ENCODE results near the gene PPM1B. TPM values are rescaled to one million over a fixed set of nuclear protein-coding genes. Genes with fewer than 3 reads are reported as not detected.
"Not testable (repeated sequence)": the region's sequence is repeated elsewhere in the genome, so short reads cannot be mapped to it uniquely, and the experiment has no call there.

Gene PPM1B
- total RNA-seq, 2 experiments from 2014 or later, result 38.9 to 40.4 TPM

- not testable (repeated sequence) for H3K27ac Mint-ChIP-seq, H3K9me3 Mint-ChIP-seq, H3K27me3 Mint-ChIP-seq, DNase-seq
- Mint-ChIP-seq H3K36me3 (peaks cover 21% of the 10 kb centered on the region), H3K4me1 (peaks cover 54% of the 10 kb centered on the region), H3K4me3 (peak overlapping the region; percentile 96)
Observed at GRCh38 chr2:44171442-44171841, 2.8 kb downstream of the PPM1B start.

GRCh38 chr2:44172576-44172975, 3.9 kb downstream of the PPM1B start:
- peak overlapping the region; percentile 35 for H3K27ac Mint-ChIP-seq
- H3K36me3 Mint-ChIP-seq, result peaks cover 22% of the 10 kb centered on the region
- H3K4me3 Mint-ChIP-seq, result peak overlapping the region; percentile 4
- no peak for DNase-seq
- no peaks in the 10 kb centered on the region for H3K27me3 Mint-ChIP-seq
- H3K4me1 Mint-ChIP-seq, result peaks cover 54% of the 10 kb centered on the region
- no peaks in the 10 kb centered on the region for H3K9me3 Mint-ChIP-seq

DNA sequence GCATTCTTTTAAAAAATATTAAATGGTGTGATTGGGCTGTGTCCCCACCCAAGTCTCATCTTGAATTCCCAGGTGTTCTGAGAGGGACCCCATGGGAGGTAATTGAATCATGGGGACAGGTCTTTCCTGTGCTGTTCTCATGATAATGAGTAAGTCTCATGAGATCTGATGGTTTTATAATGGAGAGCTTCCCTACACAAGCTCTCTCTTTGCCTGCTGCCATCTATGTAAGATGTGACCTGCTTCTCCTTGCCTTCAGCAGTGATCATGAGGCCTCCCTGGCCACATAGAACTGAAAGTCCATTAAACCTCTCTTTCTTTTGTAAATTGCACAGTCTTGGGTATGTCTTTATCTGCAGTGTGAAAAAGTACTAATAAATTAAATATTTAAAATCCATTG, 10.3 kb downstream of the PPM1B start:
- Mint-ChIP-seq H3K4me1 (peaks cover 72% of the 10 kb centered on the region), H3K36me3 (peaks cover 57% of the 10 kb centered on the region), H3K4me3 (no peak overlapping the region), H3K27ac (no peak overlapping the region), H3K9me3 (no peaks in the 10 kb centered on the region), H3K27me3 (no peaks in the 10 kb centered on the region)
- no peak for DNase-seq

DNA sequence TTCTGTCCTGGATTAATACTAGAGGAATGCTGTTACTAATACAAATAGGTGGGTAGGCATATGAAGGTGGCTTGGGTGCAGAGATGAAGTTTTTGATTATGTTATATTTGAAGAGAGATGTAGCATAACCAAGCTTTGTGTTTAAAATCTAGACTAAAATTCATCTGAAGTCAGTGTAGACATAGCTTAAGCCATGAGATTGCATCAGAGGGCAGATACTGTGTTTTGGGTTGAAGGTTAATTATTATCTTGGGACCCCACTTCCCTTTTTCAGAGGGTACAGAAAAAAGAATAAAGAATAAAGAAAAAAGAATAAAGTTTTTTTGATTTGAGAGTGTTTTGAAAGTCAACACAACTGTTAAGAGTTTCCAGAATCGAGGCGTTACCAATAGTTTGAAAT, 13.0 kb downstream of the PPM1B start:
- no peak for DNase-seq
- Mint-ChIP-seq H3K9me3 (no peaks in the 10 kb centered on the region), H3K36me3 (peaks cover 47% of the 10 kb centered on the region), H3K27ac (peak overlapping the region; percentile 1), H3K4me1 (peaks cover 69% of the 10 kb centered on the region), H3K4me3 (no peak overlapping the region), H3K27me3 (no peaks in the 10 kb centered on the region)

DNA sequence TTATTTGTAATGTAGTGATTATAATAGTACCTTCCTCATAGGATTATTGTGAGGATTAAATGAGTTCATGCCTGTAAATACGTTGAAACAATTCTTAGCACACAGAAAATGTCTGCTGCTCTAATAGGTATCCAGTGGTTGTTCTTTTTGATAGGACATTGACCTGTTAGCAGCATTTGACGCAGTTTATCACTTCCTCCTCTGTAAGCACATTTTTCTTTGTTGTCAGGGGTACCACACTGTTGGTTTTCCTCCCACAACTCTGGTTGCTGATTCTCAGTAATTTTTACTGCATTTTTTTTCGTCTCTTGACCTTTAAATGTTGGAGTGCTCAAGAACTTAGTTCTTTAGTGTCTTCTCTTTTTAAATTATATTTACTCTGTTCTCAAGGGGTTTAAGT, 15.4 kb downstream of the PPM1B start:
- Mint-ChIP-seq H3K27ac (peak overlapping the region; percentile 69), H3K27me3 (no peaks in the 10 kb centered on the region), H3K4me1 (peaks cover 74% of the 10 kb centered on the region), H3K9me3 (no peaks in the 10 kb centered on the region), H3K36me3 (peaks cover 58% of the 10 kb centered on the region), H3K4me3 (peak overlapping the region; percentile 36)
- no peak for DNase-seq

GRCh38 chr2:44186810-44187209, 18.1 kb downstream of the PPM1B start:
- peaks cover 72% of the 10 kb centered on the region for H3K4me1 Mint-ChIP-seq
- no peak overlapping the region for H3K27ac Mint-ChIP-seq
- H3K4me3 Mint-ChIP-seq, result no peak overlapping the region
- H3K27me3 Mint-ChIP-seq, result no peaks in the 10 kb centered on the region
- no peak for DNase-seq
- H3K9me3 Mint-ChIP-seq, result no peaks in the 10 kb centered on the region
- peaks cover 37% of the 10 kb centered on the region for H3K36me3 Mint-ChIP-seq

- no peak overlapping the region for H3K27ac Mint-ChIP-seq
- no peaks in the 10 kb centered on the region for H3K9me3 Mint-ChIP-seq
- no peak overlapping the region for H3K4me3 Mint-ChIP-seq
Observed at GRCh38 chr2:44187251-44187650, 18.6 kb downstream of the PPM1B start.

DNA sequence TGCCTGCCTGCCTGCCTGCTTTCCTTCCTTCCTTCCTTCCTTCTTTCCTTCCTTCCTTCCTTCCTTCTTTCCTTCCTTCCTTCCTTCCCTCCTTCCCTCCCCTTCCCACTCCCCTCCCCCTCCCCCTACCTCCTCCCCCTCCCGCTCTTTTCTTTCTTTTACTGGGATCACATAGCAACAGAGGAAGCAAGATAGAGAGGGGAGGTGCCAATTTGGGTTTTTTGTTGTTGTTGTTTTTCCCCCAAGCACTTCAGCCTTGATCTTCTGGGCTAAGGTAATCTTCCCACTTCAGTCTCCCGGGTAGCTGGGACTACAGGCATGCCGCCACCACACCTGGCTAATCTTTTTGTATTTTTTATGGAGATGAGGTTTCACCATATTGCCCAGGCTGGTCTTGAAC, 20.0 kb downstream of the PPM1B start:
- Mint-ChIP-seq H3K36me3 (peaks cover 26% of the 10 kb centered on the region), H3K9me3 (no peaks in the 10 kb centered on the region), H3K27me3 (no peaks in the 10 kb centered on the region), H3K4me1 (peaks cover 70% of the 10 kb centered on the region), H3K4me3 (no peak overlapping the region), H3K27ac (peak overlapping the region; percentile 51)
- DNase-seq, result no peak

More at GRCh38 chr2:44187251-44187650, 18.6 kb downstream of the PPM1B start:
- H3K4me1 Mint-ChIP-seq, result peaks cover 73% of the 10 kb centered on the region
- no peaks in the 10 kb centered on the region for H3K27me3 Mint-ChIP-seq
- H3K36me3 Mint-ChIP-seq, result peaks cover 37% of the 10 kb centered on the region
- DNase-seq, result no peak

- H3K4me3 Mint-ChIP-seq, result no peak overlapping the region
- no peaks in the 10 kb centered on the region for H3K9me3 Mint-ChIP-seq
- DNase-seq, result no peak
- no peaks in the 10 kb centered on the region for H3K27me3 Mint-ChIP-seq
- H3K36me3 Mint-ChIP-seq, result peaks cover 25% of the 10 kb centered on the region
- peaks cover 68% of the 10 kb centered on the region for H3K4me1 Mint-ChIP-seq
- peak overlapping the region; percentile 51 for H3K27ac Mint-ChIP-seq
Observed at GRCh38 chr2:44189104-44189503, 20.4 kb downstream of the PPM1B start.

GRCh38 chr2:44190526-44190925, 21.9 kb downstream of the PPM1B start:
- Mint-ChIP-seq H3K27ac (no peak overlapping the region), H3K4me1 (peaks cover 57% of the 10 kb centered on the region)

DNA sequence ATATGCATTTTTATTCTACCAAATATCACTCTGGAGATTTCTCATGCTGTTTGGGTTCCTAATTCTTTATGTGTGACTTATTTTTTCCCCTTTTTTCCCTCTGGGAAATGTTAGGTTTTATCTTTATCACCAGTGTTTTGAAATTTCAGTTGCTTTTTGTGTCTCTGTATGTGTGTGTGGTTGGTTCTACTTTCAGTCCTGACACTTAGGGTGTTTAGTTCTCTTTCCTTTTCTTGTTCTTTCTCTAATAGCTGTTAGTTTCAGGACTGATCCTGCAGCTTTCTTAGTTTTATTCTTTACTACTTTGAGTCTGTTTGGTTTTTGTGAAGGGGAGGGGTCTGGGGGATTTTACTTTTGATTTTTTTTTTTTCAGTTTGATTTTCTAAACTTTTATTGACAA, 23.1 kb downstream of the PPM1B start:
- Mint-ChIP-seq H3K4me3 (peak overlapping the region; percentile 22), H3K9me3 (no peaks in the 10 kb centered on the region), H3K27me3 (no peaks in the 10 kb centered on the region), H3K27ac (peak overlapping the region; percentile 79), H3K4me1 (peaks cover 61% of the 10 kb centered on the region), H3K36me3 (peaks cover 30% of the 10 kb centered on the region)
- DNase-seq, result no peak

More at GRCh38 chr2:44190526-44190925, 21.9 kb downstream of the PPM1B start:
- H3K9me3 Mint-ChIP-seq, result no peaks in the 10 kb centered on the region
- H3K36me3 Mint-ChIP-seq, result peaks cover 27% of the 10 kb centered on the region
- DNase-seq, result no peak
- H3K4me3 Mint-ChIP-seq, result no peak overlapping the region
- no peaks in the 10 kb centered on the region for H3K27me3 Mint-ChIP-seq

DNA sequence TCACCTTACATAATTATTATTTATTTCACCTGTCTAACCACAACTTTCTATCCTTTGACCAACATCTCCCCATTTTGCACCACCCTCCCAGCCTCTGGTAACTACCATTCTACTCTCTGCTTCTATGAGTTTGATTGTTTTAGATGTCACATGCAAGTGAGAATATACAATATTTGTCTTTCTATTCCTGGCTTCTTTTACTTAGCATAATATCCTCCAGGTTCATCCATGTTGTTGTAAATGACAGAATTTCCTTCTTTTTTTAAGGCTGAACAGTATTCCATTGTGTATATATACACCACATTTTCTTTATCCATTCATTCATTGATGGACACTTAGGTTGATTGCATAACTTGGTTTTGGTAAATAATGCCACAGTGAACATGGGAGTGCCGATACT, 24.0 kb downstream of the PPM1B start:
- H3K27ac Mint-ChIP-seq, result no peak overlapping the region
- DNase-seq, result no peak
- peaks cover 25% of the 10 kb centered on the region for H3K36me3 Mint-ChIP-seq
- no peak overlapping the region for H3K4me3 Mint-ChIP-seq
- no peaks in the 10 kb centered on the region for H3K27me3 Mint-ChIP-seq
- peaks cover 62% of the 10 kb centered on the region for H3K4me1 Mint-ChIP-seq
- H3K9me3 Mint-ChIP-seq, result no peaks in the 10 kb centered on the region

DNA sequence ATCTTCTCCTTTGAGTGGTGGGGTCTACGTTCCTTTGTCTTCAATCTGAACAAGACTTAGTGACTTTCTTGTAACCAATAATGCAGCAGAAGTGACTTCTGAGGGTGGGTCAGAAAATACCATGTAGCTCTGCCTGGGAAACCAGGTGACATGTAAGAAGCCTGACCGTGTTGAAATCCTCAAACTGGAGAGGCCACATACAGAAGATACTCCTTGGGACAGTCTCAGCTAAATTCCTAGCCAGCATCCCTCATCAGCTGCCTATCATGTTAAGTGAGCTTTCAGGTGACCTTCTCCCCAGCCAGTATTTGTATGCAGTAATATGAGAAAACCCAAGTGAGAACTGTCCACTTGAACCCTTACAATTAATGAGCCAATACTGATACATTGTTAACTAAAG, 27.0 kb downstream of the PPM1B start:
- Mint-ChIP-seq H3K4me3 (no peak overlapping the region), H3K36me3 (peaks cover 12% of the 10 kb centered on the region), H3K27me3 (no peaks in the 10 kb centered on the region), H3K27ac (no peak overlapping the region), H3K4me1 (peaks cover 52% of the 10 kb centered on the region), H3K9me3 (no peaks in the 10 kb centered on the region)
- no peak for DNase-seq

DNA sequence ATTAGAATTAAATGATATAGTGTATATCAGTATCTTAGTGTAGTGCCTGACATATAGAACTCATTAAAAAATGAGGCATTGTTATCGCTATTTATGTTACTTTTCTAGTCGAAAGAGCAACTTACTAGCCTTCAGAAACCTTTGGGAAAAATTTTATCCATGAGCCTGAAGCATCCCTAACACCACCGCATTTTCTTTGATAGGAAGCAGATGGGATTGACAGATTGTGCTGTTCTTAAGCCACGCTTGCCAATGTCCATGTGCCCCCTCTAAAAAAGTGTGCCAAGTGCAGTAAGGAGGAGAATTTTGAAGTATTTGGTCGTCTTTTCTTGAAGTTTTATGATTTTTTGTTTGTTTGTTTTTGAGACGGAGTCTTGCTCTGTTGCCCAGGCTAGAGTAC, 29.1 kb downstream of the PPM1B start:
- no peak overlapping the region for H3K4me3 Mint-ChIP-seq
- H3K36me3 Mint-ChIP-seq, result peaks cover 25% of the 10 kb centered on the region
- no peak overlapping the region for H3K27ac Mint-ChIP-seq
- H3K9me3 Mint-ChIP-seq, result no peaks in the 10 kb centered on the region
- H3K4me1 Mint-ChIP-seq, result peaks cover 49% of the 10 kb centered on the region
- DNase-seq, result no peak
- H3K27me3 Mint-ChIP-seq, result no peaks in the 10 kb centered on the region

DNA sequence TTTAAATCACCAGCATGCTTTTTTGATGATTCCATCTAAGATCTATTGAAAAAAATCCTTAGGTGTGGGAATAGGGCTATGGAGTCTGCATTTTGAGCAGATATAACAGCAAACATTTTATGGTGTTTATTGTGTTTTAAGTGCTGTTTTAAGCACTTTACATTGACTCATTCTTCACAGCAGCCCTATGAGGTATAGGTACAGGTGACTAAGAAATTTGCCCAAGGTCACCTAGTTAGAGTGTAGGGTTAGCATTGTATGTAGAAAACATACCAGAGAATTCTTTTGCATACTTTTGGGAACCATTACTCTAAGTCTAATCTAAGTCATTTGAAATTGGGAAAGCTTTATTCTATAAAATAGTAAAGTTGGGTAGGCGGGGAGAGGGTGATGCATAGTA, 31.3 kb downstream of the PPM1B start:
- H3K27ac Mint-ChIP-seq, result no peak overlapping the region
- H3K36me3 Mint-ChIP-seq, result peaks cover 34% of the 10 kb centered on the region
- no peaks in the 10 kb centered on the region for H3K27me3 Mint-ChIP-seq
- DNase-seq, result no peak
- peaks cover 61% of the 10 kb centered on the region for H3K4me1 Mint-ChIP-seq
- peaks cover 5% of the 10 kb centered on the region for H3K9me3 Mint-ChIP-seq
- no peak overlapping the region for H3K4me3 Mint-ChIP-seq

DNA sequence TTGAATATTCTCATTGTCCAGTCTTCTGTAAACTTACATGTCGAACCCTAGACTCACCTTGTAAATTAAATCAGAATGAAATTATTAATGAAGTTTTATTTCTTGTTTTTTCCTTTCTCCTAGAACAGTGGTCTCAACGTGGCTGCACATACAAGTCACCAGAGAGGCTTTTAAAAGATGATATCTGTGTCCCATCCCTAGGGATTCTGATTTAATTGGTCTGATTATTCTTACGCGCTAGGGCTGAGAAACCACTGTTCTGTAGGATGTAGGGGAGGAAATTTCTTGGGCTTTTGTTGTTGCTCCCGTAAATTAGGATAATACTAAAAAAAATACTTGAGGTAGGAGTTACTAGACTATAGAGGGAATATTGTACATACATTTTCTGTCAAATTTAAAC, 32.1 kb downstream of the PPM1B start:
- H3K27me3 Mint-ChIP-seq, result no peaks in the 10 kb centered on the region
- no peak overlapping the region for H3K27ac Mint-ChIP-seq
- no peak for DNase-seq
- H3K36me3 Mint-ChIP-seq, result peaks cover 33% of the 10 kb centered on the region
- H3K4me1 Mint-ChIP-seq, result peaks cover 62% of the 10 kb centered on the region
- no peak overlapping the region for H3K4me3 Mint-ChIP-seq
- peaks cover 5% of the 10 kb centered on the region for H3K9me3 Mint-ChIP-seq
